ENCODE data around the gene NDUFS4. TPM values are rescaled to one million over a fixed set of nuclear protein-coding genes. Genes with fewer than 3 reads are reported as not detected.

Gene NDUFS4
- polyA plus RNA-seq, 1 of the 3 experiments (the other 2 are of a cell fraction): 104 TPM

- Histone ChIP-seq H3K27me3 (ENCODE audit: insufficient read depth) (no peaks in the 10 kb centered on the region), H3K4me2 (no peak overlapping the region), H3K4me1 (ENCODE audit: control insufficient read depth in 1 of 2, insufficient read depth in 2 of 2, low read depth in 1 of 2, low read length in 1 of 2) (no peaks in the 10 kb centered on the region; a peak in 1 of 4 replicates), H3K4me3 (ENCODE audit: low read depth in 2 of 2, low read length in 1 of 2) (no peak overlapping the region), H2AFZ (ENCODE audit: low read depth) (no peak overlapping the region; the same call in 1 of the 2 replicates), H3K9ac (no peak overlapping the region), H3K9me2 (no peaks in the 10 kb centered on the region), H3K27ac (ENCODE audit: low read depth in 2 of 2, low read length in 1 of 2) (no peak overlapping the region), H4K20me1 (ENCODE audit: insufficient read depth) (no peaks in the 10 kb centered on the region), H3K36me3 (replicated peaks in 1 of 2; ENCODE audit: control insufficient read depth in 1 of 2, insufficient read depth in 2 of 2, low read length in 1 of 2) (no peaks in the 10 kb centered on the region), H3K79me2 (ENCODE audit: insufficient read depth) (no peaks in the 10 kb centered on the region), H3K9me3 (no peaks in the 10 kb centered on the region), H3F3A (replicated peaks; ENCODE audit: insufficient read depth) (no peaks in the 10 kb centered on the region)
- ChIA-PET POLR2A (no interaction called here), CTCF (no interaction called here)
- no peak for TF ChIP-seq JUND (IDR thresholded peaks at IDR 0.05)
- no peak for DNase-seq
- 70% methylated on average over 3 of the region's 3 CpGs for WGBS (ENCODE audit: low lambda C conversion rate)
These were observed 6.0 kb upstream of the NDUFS4 start for GRCh38 chr5:53554444-53554843.

DNA sequence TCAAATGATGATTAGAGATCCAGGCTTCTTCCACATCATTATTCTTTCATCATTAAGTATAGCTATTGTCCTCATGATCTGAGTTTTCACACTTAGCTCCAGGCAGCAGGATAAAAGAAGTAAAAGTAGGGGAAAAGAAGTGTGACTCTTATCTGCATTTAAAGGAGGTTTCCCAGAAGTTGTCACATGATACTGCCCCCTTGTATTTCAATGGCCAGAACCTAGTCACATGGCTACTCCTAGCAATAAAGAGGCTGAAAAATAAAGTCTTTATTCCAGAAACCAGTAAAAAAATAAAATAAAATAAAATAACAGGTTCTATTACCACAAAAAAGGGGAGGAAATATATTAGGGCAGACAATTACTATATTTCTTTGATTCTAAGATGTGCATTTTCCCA is 5.3 kb upstream of the NDUFS4 start:
- TF ChIP-seq RCOR1 (IDR thresholded peaks at IDR 0.05; ENCODE audit: low read length) (no peak), MXI1 (IDR thresholded peaks at IDR 0.05; ENCODE audit: low read depth, low read length) (no peak), JUND (IDR thresholded peaks at IDR 0.05) (no peak), GATA2 (CRISPR knock-in tag; IDR thresholded peaks at IDR 0.05) (no peak)
- TF ChIP-seq, protein P1, sequence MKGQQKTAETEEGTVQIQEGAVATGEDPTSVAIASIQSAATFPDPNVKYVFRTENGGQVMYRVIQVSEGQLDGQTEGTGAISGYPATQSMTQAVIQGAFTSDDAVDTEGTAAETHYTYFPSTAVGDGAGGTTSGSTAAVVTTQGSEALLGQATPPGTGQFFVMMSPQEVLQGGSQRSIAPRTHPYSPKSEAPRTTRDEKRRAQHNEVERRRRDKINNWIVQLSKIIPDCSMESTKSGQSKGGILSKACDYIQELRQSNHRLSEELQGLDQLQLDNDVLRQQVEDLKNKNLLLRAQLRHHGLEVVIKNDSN (IDR thresholded peaks at IDR 0.05; ENCODE audit: borderline replicate concordance, low read depth): no peak
- H3F3A ChIP-seq (replicated peaks; ENCODE audit: insufficient read depth): no peaks in the 10 kb centered on the region
- no peak overlapping the region for H3K27ac ChIP-seq (ENCODE audit: low read depth in 2 of 2, low read length in 1 of 2)
- H3K4me2 ChIP-seq: no peak overlapping the region
- ChIA-PET POLR2A (no interaction called here), CTCF (no interaction called here)
- no peak overlapping the region for H3K9ac ChIP-seq
- H4K20me1 ChIP-seq (ENCODE audit: insufficient read depth): no peaks in the 10 kb centered on the region
- no peaks in the 10 kb centered on the region for H3K9me3 ChIP-seq
- DNase-seq: no peak
- H3K79me2 ChIP-seq (ENCODE audit: insufficient read depth): no peaks in the 10 kb centered on the region; the same call in 1 of the 2 replicates
- H3K4me3 ChIP-seq (ENCODE audit: low read depth in 2 of 2, low read length in 1 of 2): no peak overlapping the region
- no peaks in the 10 kb centered on the region for H3K27me3 ChIP-seq (ENCODE audit: insufficient read depth)
- no peaks in the 10 kb centered on the region; a peak in 1 of 4 replicates for H3K4me1 ChIP-seq (ENCODE audit: control insufficient read depth in 1 of 2, insufficient read depth in 2 of 2, low read depth in 1 of 2, low read length in 1 of 2)
- H3K36me3 ChIP-seq (replicated peaks in 1 of 2; ENCODE audit: control insufficient read depth in 1 of 2, insufficient read depth in 2 of 2, low read length in 1 of 2): no peaks in the 10 kb centered on the region
- no peaks in the 10 kb centered on the region for H3K9me2 ChIP-seq
- no peak overlapping the region for H2AFZ ChIP-seq (ENCODE audit: low read depth)

GRCh38 chr5:53556001-53556400 is 4.4 kb upstream of the NDUFS4 start:
- H3K79me2 ChIP-seq (ENCODE audit: insufficient read depth): peaks cover 5% of the 10 kb centered on the region
- no peaks in the 10 kb centered on the region for H3K9me3 ChIP-seq
- no peak overlapping the region for H3K4me3 ChIP-seq (ENCODE audit: low read depth in 2 of 2, low read length in 1 of 2)
- no peaks in the 10 kb centered on the region; a peak in 1 of 4 replicates for H3K4me1 ChIP-seq (ENCODE audit: control insufficient read depth in 1 of 2, insufficient read depth in 2 of 2, low read depth in 1 of 2, low read length in 1 of 2)
- no peaks in the 10 kb centered on the region for H3K9me2 ChIP-seq
- CTCF ChIA-PET: no interaction called here
- POLR2A ChIA-PET: no interaction called here
- no peaks in the 10 kb centered on the region for H3K36me3 ChIP-seq (replicated peaks in 1 of 2; ENCODE audit: control insufficient read depth in 1 of 2, insufficient read depth in 2 of 2, low read length in 1 of 2)
- TF ChIP-seq TCF12 (IDR thresholded peaks at IDR 0.05) (peak; percentile 31; the same call in 1 of the 2 replicates), CHD2 (IDR thresholded peaks at IDR 0.05; ENCODE audit: low read length, partially characterized antibody) (no peak)
- H3K27me3 ChIP-seq (ENCODE audit: insufficient read depth): no peaks in the 10 kb centered on the region
- H2AFZ ChIP-seq (ENCODE audit: low read depth): no peak overlapping the region
- DNase-seq: no peak
- H3K27ac ChIP-seq (ENCODE audit: low read depth in 2 of 2, low read length in 1 of 2): no peak overlapping the region
- no peak overlapping the region for H3K9ac ChIP-seq
- H3F3A ChIP-seq (replicated peaks; ENCODE audit: insufficient read depth): no peaks in the 10 kb centered on the region
- no peak overlapping the region for H3K4me2 ChIP-seq
- no peaks in the 10 kb centered on the region for H4K20me1 ChIP-seq (ENCODE audit: insufficient read depth)

DNA sequence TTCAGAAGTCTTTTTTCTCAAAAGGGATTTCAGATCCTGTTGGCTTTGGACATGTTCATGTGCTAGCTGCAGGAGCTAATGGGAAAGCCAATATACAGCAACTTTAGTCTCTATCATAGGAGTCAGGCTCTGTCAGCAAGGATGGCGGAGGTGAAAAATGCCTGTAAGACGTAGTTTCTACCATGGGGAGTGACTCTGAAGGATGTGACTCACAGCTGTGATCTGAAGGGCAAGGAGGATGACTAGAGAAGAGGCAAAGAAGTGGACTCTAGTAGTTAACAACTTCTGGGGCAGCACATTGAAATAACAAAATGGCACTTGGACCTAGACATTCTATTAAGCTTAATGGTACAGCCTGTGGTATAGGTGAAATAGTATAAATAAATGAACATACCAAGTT is 3.1 kb upstream of the NDUFS4 start:
- H4K20me1 ChIP-seq (ENCODE audit: insufficient read depth): no peaks in the 10 kb centered on the region
- no peak for DNase-seq
- H3F3A ChIP-seq (replicated peaks; ENCODE audit: insufficient read depth): no peaks in the 10 kb centered on the region
- no peak overlapping the region for H3K9ac ChIP-seq
- H2AFZ ChIP-seq (ENCODE audit: low read depth): no peak overlapping the region
- no peak overlapping the region for H3K4me3 ChIP-seq (ENCODE audit: low read depth in 2 of 2, low read length in 1 of 2)
- H3K79me2 ChIP-seq (ENCODE audit: insufficient read depth): peaks cover 19% of the 10 kb centered on the region
- no peaks in the 10 kb centered on the region; a peak in 2 of 4 replicates for H3K4me1 ChIP-seq (ENCODE audit: control insufficient read depth in 1 of 2, insufficient read depth in 2 of 2, low read depth in 1 of 2, low read length in 1 of 2)
- H3K9me3 ChIP-seq: no peaks in the 10 kb centered on the region
- H3K9me2 ChIP-seq: no peaks in the 10 kb centered on the region
- no peaks in the 10 kb centered on the region for H3K36me3 ChIP-seq (replicated peaks in 1 of 2; ENCODE audit: control insufficient read depth in 1 of 2, insufficient read depth in 2 of 2, low read length in 1 of 2)
- H3K4me2 ChIP-seq: no peak overlapping the region
- H3K27me3 ChIP-seq (ENCODE audit: insufficient read depth): no peaks in the 10 kb centered on the region
- 66% methylated on average over 2 of the region's 2 CpGs for WGBS (ENCODE audit: low lambda C conversion rate)
- H3K27ac ChIP-seq (ENCODE audit: low read depth in 2 of 2, low read length in 1 of 2): no peak overlapping the region
- POLR2A ChIA-PET: no interaction called here
- CTCF ChIA-PET: no interaction called here
- no peak for TF ChIP-seq CTCF (IDR thresholded peaks at IDR 0.05)
- no peak for TF ChIP-seq GABPA (IDR thresholded peaks at IDR 0.05; ENCODE audit: low read depth)
- TF ChIP-seq MAX (IDR thresholded peaks at IDR 0.05; ENCODE audit: low read depth): no peak
- TF ChIP-seq MEF2A (IDR thresholded peaks at IDR 0.05; ENCODE audit: borderline replicate concordance, low read depth): no peak
- TF ChIP-seq GATA2 (CRISPR knock-in tag; IDR thresholded peaks at IDR 0.05): no peak
- no peak for TF ChIP-seq EZH2phosphoT487 (IDR thresholded peaks at IDR 0.05; ENCODE audit: borderline replicate concordance, low read depth)
- no peak for TF ChIP-seq CHD2 (IDR thresholded peaks at IDR 0.05; ENCODE audit: low read length, partially characterized antibody)
- no peak for TF ChIP-seq USF2 (IDR thresholded peaks at IDR 0.05; ENCODE audit: borderline replicate concordance, low read depth, low read length)
- no peak for TF ChIP-seq SMC3 (IDR thresholded peaks at IDR 0.05; ENCODE audit: low read depth, low read length)
- TF ChIP-seq RFX5 (IDR thresholded peaks at IDR 0.05; ENCODE audit: low read length): no peak
